ENCODE data around the gene PLEKHH2. TPM values are rescaled to one million over a fixed set of nuclear protein-coding genes. Genes with fewer than 3 reads are reported as not detected.

PLEKHH2 gene
- total and polyA plus RNA-seq, 2 of the 13 experiments (the other 11 are each of a cell fraction or from before 2014, with no cell fraction given) = 1.1 to 3.0 TPM

- TF ChIP-seq ATF1 (CRISPR knock-in tag; IDR thresholded peaks at IDR 0.05) (peak; percentile 97), ETV5 (CRISPR knock-in tag; IDR thresholded peaks at IDR 0.05; ENCODE audit: borderline replicate concordance) (peak; percentile 88), ZNF253 (CRISPR knock-in tag; IDR thresholded peaks at IDR 0.05; ENCODE audit: borderline replicate concordance) (peak; percentile 79; the same call in 1 of the 2 replicates), AGO2 (optimal IDR thresholded peaks at IDR 0.05; ENCODE audit: low read depth, low read length) (peak; percentile 53), HDAC2 (CRISPR knock-in tag; IDR thresholded peaks at IDR 0.05) (peak; percentile 87), ZNF12 (CRISPR knock-in tag; IDR thresholded peaks at IDR 0.05) (peak; percentile 51), ETS1 (CRISPR knock-in tag; IDR thresholded peaks at IDR 0.05) (no peak; the same call in 1 of the 2 replicates), PBX2 (CRISPR knock-in tag; IDR thresholded peaks at IDR 0.05) (no peak), ZNF160 (CRISPR knock-in tag; IDR thresholded peaks at IDR 0.05) (peak; percentile 38; the same call in 1 of the 2 replicates), FOXK1 (CRISPR knock-in tag; IDR thresholded peaks at IDR 0.05; ENCODE audit: borderline replicate concordance, low read depth) (peak; percentile 64), RARA (CRISPR knock-in tag; IDR thresholded peaks at IDR 0.05) (peak; percentile 53), EHMT2 (IDR thresholded peaks at IDR 0.05; ENCODE audit: borderline replicate concordance, low read depth, low read length) (no peak), ZNF430 (CRISPR knock-in tag; IDR thresholded peaks at IDR 0.05) (peak; percentile 80), E2F5 (CRISPR knock-in tag; conservative IDR thresholded peaks at IDR 0.05) (peak; percentile 23; the same call in 1 of the 2 replicates), ZBTB21 (CRISPR knock-in tag; IDR thresholded peaks at IDR 0.05) (peak; percentile 98), THAP9 (CRISPR knock-in tag; IDR thresholded peaks at IDR 0.05; ENCODE audit: borderline replicate concordance) (peak; percentile 97), ZFY (CRISPR knock-in tag; IDR thresholded peaks at IDR 0.05) (peak; percentile 99), ZNF446 (CRISPR knock-in tag; IDR thresholded peaks at IDR 0.05) (peak; percentile 51)
Measured at GRCh38 chr2:43595603-43596412, 41.3 kb upstream of the PLEKHH2 start, which contains the start of gene THADA (continued).
